Nasal cavity respiratory epithelium epithelial cell of viscerocranial mucosa (primary cell): Measurements from ENCODE around the gene FAM167B. TPM values are rescaled to one million over a fixed set of nuclear protein-coding genes. Genes with fewer than 3 reads are reported as not detected.

Source experiments
- total RNA-seq: library from RNA; depleted of rRNA; stranded (reverse); fragments of >200 nt; gene quantifications from 2 replicates; pipeline ENCODE4 v1.2.3, GENCODE V29; 2014

The FAM167B gene
- total RNA-seq = 0.34 TPM in 1 of 2 replicates, not detected in the other

GRCh38 chr1:32246888-32247273, at the start of gene FAM167B:
Gene FAM167B, plus strand, starts transcription at chr1:32247222. Its CDS starts 200 bp downstream, at chr1:32247422.

GRCh38 chr1:32200226-32201010, 46.6 kb upstream of the FAM167B start, which contains the start of gene CCDC28B:
Gene CCDC28B, plus strand, starts transcription at chr1:32200595. Its CDS starts 1,341 bp downstream, at chr1:32201936.

GRCh38 chr1:32205401-32206370, 41.3 kb upstream of the FAM167B start, which contains the start of gene IQCC:
Gene IQCC, plus strand, starts transcription at chr1:32205671. Its CDS starts 11 bp downstream, at chr1:32205682.

GRCh38 chr1:32208891-32209328, 38.1 kb upstream of the FAM167B start, which contains the start of gene DCDC2B:
Gene DCDC2B, plus strand, starts transcription at chr1:32209089. Its CDS starts 5 bp downstream, at chr1:32209094.

GRCh38 chr1:32221980-32222755, 24.9 kb upstream of the FAM167B start, which contains the start of the genes EIF3I and TMEM234:
Gene EIF3I, plus strand, starts transcription at chr1:32222407. Its CDS starts 35 bp downstream, at chr1:32222442.
Gene TMEM234, minus strand, starts transcription at chr1:32222353. Its CDS starts 31 bp downstream, at chr1:32222322.

GRCh38 chr1:32250893-32251716, 4.1 kb downstream of the FAM167B start, which contains the start of gene LCK:
Gene LCK, plus strand, starts transcription at chr1:32251265. Its CDS starts 23,065 bp downstream, at chr1:32274330.

GRCh38 chr1:32291708-32292538, 44.9 kb downstream of the FAM167B start, which contains the start of gene HDAC1:
Gene HDAC1, plus strand, starts transcription at chr1:32292083. Its CDS starts 87 bp downstream, at chr1:32292170.

Other genes with a start within 250 kb of the FAM167B start
- gene KHDRBS1, start 233.4 kb upstream of the FAM167B start, total RNA-seq = 36.6 and 62.8 TPM in 2 replicates
- gene TMEM39B, start 174.3 kb upstream of the FAM167B start, total RNA-seq = 2.4 and 4.5 TPM in 2 replicates
- gene KPNA6, start 139.2 kb upstream of the FAM167B start, total RNA-seq = 38.3 and 57.2 TPM in 2 replicates
- gene TXLNA, start 67.5 kb upstream of the FAM167B start, total RNA-seq = 61.2 and 74.8 TPM in 2 replicates
- gene CCDC28B, start 46.6 kb upstream of the FAM167B start, total RNA-seq = 2.7 and 3.5 TPM in 2 replicates
- 1.9 and 3.1 TPM in 2 replicates for gene IQCC, start 41.6 kb upstream of the FAM167B start, total RNA-seq
- not detected in 2 replicates for gene DCDC2B, start 38.1 kb upstream of the FAM167B start, total RNA-seq
- 10.9 and 11.2 TPM in 2 replicates for gene TMEM234, start 24.9 kb upstream of the FAM167B start, total RNA-seq
- gene EIF3I, start 24.8 kb upstream of the FAM167B start, total RNA-seq = 235 and 510 TPM in 2 replicates
- under 0.01 TPM in 1 of 2 replicates, not detected in the other for gene LCK, start 4.0 kb downstream of the FAM167B start, total RNA-seq
- 64.3 and 91.8 TPM in 2 replicates for gene HDAC1, start 44.9 kb downstream of the FAM167B start, total RNA-seq
- 4.4 and 17.9 TPM in 2 replicates for gene MARCKSL1, start 89.0 kb downstream of the FAM167B start, total RNA-seq
- 0.34 and 0.71 TPM in 2 replicates for gene FAM229A, start 115.3 kb downstream of the FAM167B start, total RNA-seq
- 0.28 and 0.34 TPM in 2 replicates for gene TSSK3, start 115.3 kb downstream of the FAM167B start, total RNA-seq
- 42.4 and 47.7 TPM in 2 replicates for gene BSDC1, start 147.2 kb downstream of the FAM167B start, total RNA-seq
- gene ZBTB8B, start 217.8 kb downstream of the FAM167B start, total RNA-seq = not detected in 2 replicates